ENCODE data around the gene ZNF536.
"Not testable (repeated sequence)": the region's sequence is repeated elsewhere in the genome, so short reads cannot be mapped to it uniquely, and the experiment has no call there.

Gene ZNF536

GRCh38 chr19:30459859-30460258 is 87.7 kb downstream of the ZNF536 start:
- Histone ChIP-seq H3K36me3 (replicated peaks; ENCODE audit: insufficient read depth, low read length) (no peaks in the 10 kb centered on the region), H3K9me3 (replicated peaks; ENCODE audit: insufficient read depth, low read length) (no peaks in the 10 kb centered on the region), H3K9ac (ENCODE audit: low read length) (no peak overlapping the region), H3K4me2 (ENCODE audit: low read depth, low read length) (no peak overlapping the region), H3K79me2 (ENCODE audit: low read length) (no peaks in the 10 kb centered on the region), H4K20me1 (ENCODE audit: insufficient read depth, low read length) (no peaks in the 10 kb centered on the region), H3K9me2 (replicated peaks; ENCODE audit: insufficient read depth, low read length) (no peaks in the 10 kb centered on the region), H3K27me3 (replicated peaks; ENCODE audit: insufficient read depth, low read length) (peaks cover 12% of the 10 kb centered on the region), H3K27ac (ENCODE audit: low read length) (no peak overlapping the region), H3K4me1 (ENCODE audit: low read length) (no peaks in the 10 kb centered on the region), H3K4me3 (ENCODE audit: low read length) (no peak overlapping the region), H2AFZ (ENCODE audit: low read length) (no peak overlapping the region), H3F3A (ENCODE audit: insufficient read depth, low read length) (no peaks in the 10 kb centered on the region)
- DNase-seq = no peak
- TF ChIP-seq EZH2phosphoT487 (IDR thresholded peaks at IDR 0.05; ENCODE audit: low read length) = no peak
- TF ChIP-seq, protein P1, sequence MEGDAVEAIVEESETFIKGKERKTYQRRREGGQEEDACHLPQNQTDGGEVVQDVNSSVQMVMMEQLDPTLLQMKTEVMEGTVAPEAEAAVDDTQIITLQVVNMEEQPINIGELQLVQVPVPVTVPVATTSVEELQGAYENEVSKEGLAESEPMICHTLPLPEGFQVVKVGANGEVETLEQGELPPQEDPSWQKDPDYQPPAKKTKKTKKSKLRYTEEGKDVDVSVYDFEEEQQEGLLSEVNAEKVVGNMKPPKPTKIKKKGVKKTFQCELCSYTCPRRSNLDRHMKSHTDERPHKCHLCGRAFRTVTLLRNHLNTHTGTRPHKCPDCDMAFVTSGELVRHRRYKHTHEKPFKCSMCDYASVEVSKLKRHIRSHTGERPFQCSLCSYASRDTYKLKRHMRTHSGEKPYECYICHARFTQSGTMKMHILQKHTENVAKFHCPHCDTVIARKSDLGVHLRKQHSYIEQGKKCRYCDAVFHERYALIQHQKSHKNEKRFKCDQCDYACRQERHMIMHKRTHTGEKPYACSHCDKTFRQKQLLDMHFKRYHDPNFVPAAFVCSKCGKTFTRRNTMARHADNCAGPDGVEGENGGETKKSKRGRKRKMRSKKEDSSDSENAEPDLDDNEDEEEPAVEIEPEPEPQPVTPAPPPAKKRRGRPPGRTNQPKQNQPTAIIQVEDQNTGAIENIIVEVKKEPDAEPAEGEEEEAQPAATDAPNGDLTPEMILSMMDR (IDR thresholded peaks at IDR 0.05; ENCODE audit: low read length) = no peak
- TF ChIP-seq EZH2 (optimal IDR thresholded peaks at IDR 0.05; ENCODE audit: low read depth, low read length) = no peak

- no peaks in the 10 kb centered on the region for H3K4me1 ChIP-seq (ENCODE audit: low read length)
- no peaks in the 10 kb centered on the region for H4K20me1 ChIP-seq (ENCODE audit: insufficient read depth, low read length)
- H3K9me3 ChIP-seq (replicated peaks; ENCODE audit: insufficient read depth, low read length) = no peaks in the 10 kb centered on the region
- DNase-seq = no peak
- H3K27ac ChIP-seq (ENCODE audit: low read length) = no peak overlapping the region
- H3F3A ChIP-seq (ENCODE audit: insufficient read depth, low read length) = no peaks in the 10 kb centered on the region
- TF ChIP-seq, protein P1 (IDR thresholded peaks at IDR 0.05; ENCODE audit: low read length) = no peak
- TF ChIP-seq EZH2phosphoT487 (IDR thresholded peaks at IDR 0.05; ENCODE audit: low read length) = no peak
- TF ChIP-seq EZH2 (optimal IDR thresholded peaks at IDR 0.05; ENCODE audit: low read depth, low read length) = no peak
- H3K27me3 ChIP-seq (replicated peaks; ENCODE audit: insufficient read depth, low read length) = peaks cover 4% of the 10 kb centered on the region
- H3K9me2 ChIP-seq (replicated peaks; ENCODE audit: insufficient read depth, low read length) = no peaks in the 10 kb centered on the region
- H3K4me3 ChIP-seq (ENCODE audit: low read length) = no peak overlapping the region
- no peaks in the 10 kb centered on the region for H3K79me2 ChIP-seq (ENCODE audit: low read length)
- H3K4me2 ChIP-seq (ENCODE audit: low read depth, low read length) = no peak overlapping the region
- H2AFZ ChIP-seq (ENCODE audit: low read length) = no peak overlapping the region
- no peaks in the 10 kb centered on the region for H3K36me3 ChIP-seq (replicated peaks; ENCODE audit: insufficient read depth, low read length)
- H3K9ac ChIP-seq (ENCODE audit: low read length) = no peak overlapping the region
Observed at GRCh38 chr19:30464162-30464561, 92.0 kb downstream of the ZNF536 start.

GRCh38 chr19:30466598-30466997 is 94.4 kb downstream of the ZNF536 start:
- not testable (repeated sequence) for DNase-seq; H3K27ac ChIP-seq (ENCODE audit: low read length); H3K4me1 ChIP-seq (ENCODE audit: low read length); H2AFZ ChIP-seq (ENCODE audit: low read length); H3K36me3 ChIP-seq (replicated peaks; ENCODE audit: insufficient read depth, low read length); H3K27me3 ChIP-seq (replicated peaks; ENCODE audit: insufficient read depth, low read length); H3K9me2 ChIP-seq (replicated peaks; ENCODE audit: insufficient read depth, low read length); H3K4me2 ChIP-seq (ENCODE audit: low read depth, low read length); H3K9ac ChIP-seq (ENCODE audit: low read length); H4K20me1 ChIP-seq (ENCODE audit: insufficient read depth, low read length); H3K9me3 ChIP-seq (replicated peaks; ENCODE audit: insufficient read depth, low read length); H3K79me2 ChIP-seq (ENCODE audit: low read length); H3K4me3 ChIP-seq (ENCODE audit: low read length); H3F3A ChIP-seq (ENCODE audit: insufficient read depth, low read length)

- Histone ChIP-seq H3K79me2 (ENCODE audit: low read length) (no peaks in the 10 kb centered on the region), H2AFZ (ENCODE audit: low read length) (no peak overlapping the region), H3K36me3 (replicated peaks; ENCODE audit: insufficient read depth, low read length) (no peaks in the 10 kb centered on the region), H3K9me3 (replicated peaks; ENCODE audit: insufficient read depth, low read length) (no peaks in the 10 kb centered on the region), H3K4me1 (ENCODE audit: low read length) (no peaks in the 10 kb centered on the region), H3K4me2 (ENCODE audit: low read depth, low read length) (no peak overlapping the region), H3K27me3 (replicated peaks; ENCODE audit: insufficient read depth, low read length) (peaks cover 15% of the 10 kb centered on the region), H4K20me1 (ENCODE audit: insufficient read depth, low read length) (no peaks in the 10 kb centered on the region), H3K4me3 (ENCODE audit: low read length) (no peak overlapping the region), H3K27ac (ENCODE audit: low read length) (no peak overlapping the region), H3K9ac (ENCODE audit: low read length) (no peak overlapping the region), H3F3A (ENCODE audit: insufficient read depth, low read length) (no peaks in the 10 kb centered on the region), H3K9me2 (replicated peaks; ENCODE audit: insufficient read depth, low read length) (no peaks in the 10 kb centered on the region)
- no peak for DNase-seq
- TF ChIP-seq EZH2phosphoT487 (IDR thresholded peaks at IDR 0.05; ENCODE audit: low read length) (no peak), EZH2 (optimal IDR thresholded peaks at IDR 0.05; ENCODE audit: low read depth, low read length) (no peak)
- TF ChIP-seq, protein P1 (IDR thresholded peaks at IDR 0.05; ENCODE audit: low read length) = no peak
Observed at GRCh38 chr19:30467239-30467638, 95.1 kb downstream of the ZNF536 start.
